GM18511 (cell line): ENCODE results near the gene DTL.

Source experiments
- ATAC-seq: cut with Tn5 transposase; IDR thresholded peaks from one replicate; pipeline ENCODE4 v1.9.1; 2021; ENCODE audit warnings: mild to moderate bottlenecking, moderate library complexity; ENCODE audit not compliant: unreplicated experiment

Gene DTL

DNA sequence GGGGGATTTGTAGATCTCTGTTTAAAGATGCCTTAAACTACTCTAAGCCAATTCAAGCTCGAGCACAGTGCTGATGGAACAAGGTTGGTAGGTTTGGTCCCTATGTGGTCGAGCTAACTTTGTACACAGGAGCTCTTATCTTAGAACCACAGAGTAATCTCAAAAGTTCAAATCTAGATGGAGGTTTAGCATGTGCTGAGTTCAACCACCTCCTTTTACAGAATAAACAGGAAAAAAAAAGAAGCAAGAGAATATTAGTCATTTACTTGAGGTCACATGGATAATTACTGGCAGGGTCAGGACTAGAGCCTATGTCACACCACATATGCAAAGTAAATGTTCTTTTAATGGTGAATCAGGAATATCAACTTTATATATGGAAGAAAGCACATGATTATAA is 86.2 kb downstream of the DTL start:
- ATAC-seq, result no peak

DNA sequence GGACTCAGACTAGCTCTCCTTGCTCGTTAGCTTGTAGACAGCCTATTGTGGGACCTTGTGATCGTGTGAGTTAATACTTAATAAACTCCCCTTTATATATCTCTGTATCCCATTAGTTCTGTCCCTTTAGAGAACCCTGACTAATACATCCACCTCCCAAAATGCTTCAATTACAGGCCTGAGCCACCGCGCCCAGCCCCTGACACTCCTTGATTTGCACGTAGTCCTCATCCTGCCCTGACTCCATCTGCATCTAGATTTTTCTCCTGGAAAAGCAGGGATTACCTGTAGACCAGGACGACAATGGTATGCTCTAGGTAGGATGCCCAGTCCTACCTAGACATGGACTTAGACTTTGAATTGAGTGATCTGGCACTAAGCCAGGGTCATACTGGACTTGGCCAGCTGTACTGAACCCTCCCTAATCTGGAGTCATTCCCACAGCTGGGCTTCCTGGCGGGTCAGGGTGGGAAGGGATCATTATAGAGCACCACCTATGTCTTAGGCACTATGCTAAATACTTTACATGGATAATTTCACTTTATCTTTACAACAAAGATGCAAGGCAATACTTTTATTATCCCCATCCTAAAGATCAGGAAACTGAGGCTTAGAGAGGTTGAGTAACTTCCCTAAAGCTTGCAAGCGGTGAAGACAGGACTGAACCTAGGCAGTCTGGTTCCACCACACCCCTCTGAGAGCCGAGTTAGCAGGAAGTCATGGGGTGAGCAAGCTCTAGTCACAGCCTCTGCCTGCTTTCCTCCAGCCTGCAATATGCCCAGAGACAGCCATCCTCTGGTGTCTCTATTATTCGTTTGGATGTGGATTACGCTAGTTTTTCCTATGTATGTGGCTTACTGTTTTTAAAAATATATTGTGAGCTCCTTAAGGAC is 89.4 kb downstream of the DTL start:
- ATAC-seq, result no peak

DNA sequence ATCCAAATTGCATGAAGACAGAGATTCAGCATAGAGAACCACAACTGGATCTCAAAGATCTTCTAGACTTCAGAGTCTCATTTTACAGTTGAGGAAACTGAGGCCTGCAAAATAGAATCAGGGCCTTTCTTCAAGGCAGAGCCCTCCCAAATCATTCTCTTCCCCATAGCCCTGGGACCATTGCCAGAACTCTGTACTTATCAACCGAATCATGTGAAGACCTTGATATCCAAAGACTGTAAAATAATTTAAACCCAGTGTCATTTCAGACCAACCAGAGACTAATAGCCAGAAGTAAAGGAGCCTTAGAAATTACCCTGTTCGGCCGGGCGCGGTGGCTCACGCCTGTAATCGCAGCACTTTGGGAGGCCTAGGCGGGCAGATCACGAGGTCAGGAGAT is 90.1 kb downstream of the DTL start:
- no peak for ATAC-seq

GRCh38 chr1:212127221-212127620 is 91.7 kb downstream of the DTL start:
- ATAC-seq, result no peak

DNA sequence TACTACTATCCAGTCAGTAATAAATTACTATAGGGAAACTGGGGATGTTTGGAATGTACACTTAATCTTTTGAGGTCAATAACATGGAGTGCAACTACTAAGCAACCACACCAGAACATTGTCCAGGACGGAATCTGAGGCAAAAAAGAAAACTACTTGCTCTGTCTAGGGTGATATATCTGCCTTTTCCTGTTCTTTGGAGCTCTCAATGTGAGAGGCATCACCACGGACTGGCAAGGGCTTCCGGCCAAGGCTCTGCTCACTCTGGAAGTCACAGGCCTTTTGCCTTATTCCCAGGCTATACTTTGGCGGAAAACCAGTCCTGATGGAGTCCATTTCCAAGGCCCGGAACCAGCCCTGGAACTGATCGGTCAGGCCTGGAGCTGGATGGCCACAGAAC is 94.2 kb downstream of the DTL start:
- no peak for ATAC-seq

- ATAC-seq, result no peak
Observed at GRCh38 chr1:212132025-212132424, 96.5 kb downstream of the DTL start.

DNA sequence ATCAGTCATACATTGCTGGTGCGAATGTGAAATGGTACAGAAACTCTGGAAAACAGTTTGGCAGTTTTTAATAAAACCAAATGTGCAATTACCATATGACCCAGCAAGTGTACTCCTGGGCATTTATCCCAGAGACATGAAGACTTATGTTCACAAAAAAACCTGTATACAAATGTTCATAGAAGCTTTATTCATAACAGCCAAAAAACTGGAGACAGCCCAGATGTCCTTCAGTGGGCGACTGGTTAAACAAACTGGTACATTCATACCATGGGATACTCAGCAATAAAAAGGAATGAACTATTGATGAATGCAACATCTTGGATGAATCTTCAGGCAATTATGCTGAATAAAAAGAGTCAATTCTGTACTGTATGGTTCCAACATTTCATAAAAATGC is 97.8 kb downstream of the DTL start:
- ATAC-seq, result no peak

DNA sequence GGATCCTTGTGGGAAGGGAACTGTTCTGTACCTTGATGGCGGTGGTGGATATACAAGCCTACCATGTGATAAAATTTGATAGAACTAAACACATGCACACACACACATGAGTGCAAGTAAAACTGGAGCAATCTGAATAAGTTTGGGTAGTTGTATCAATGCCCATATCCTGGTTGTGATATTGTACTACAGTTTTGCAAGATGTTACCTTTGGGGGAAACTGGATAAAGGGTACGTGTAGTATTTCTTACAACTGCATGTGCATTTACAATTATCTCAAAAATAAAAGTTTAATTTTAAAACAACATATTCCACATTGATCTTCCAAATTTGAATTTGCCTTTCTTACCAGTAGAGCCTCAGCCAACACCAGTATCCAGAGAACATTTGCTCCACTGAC is 99.6 kb downstream of the DTL start:
- no peak for ATAC-seq

DNA sequence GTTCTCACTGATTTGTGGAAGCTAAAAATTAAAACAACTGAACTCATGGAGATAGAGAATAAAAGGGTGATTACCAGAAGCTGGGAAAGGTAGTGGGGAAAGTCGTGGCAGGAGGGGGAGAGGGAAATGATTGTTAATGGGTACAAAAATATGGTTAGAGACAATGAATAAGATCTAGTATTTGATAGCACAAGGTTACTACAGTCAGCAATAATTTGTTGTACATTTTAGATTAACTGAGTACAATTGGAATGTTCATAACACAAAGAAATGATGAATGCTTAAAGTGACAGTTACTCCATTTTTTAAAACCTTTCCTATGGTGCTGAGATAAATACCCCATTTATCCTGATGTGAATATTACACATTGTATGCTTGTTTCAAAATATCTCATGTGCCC is 102.3 kb downstream of the DTL start:
- ATAC-seq, result no peak

- ATAC-seq, result no peak
Observed at GRCh38 chr1:212138457-212138856, 102.9 kb downstream of the DTL start.

DNA sequence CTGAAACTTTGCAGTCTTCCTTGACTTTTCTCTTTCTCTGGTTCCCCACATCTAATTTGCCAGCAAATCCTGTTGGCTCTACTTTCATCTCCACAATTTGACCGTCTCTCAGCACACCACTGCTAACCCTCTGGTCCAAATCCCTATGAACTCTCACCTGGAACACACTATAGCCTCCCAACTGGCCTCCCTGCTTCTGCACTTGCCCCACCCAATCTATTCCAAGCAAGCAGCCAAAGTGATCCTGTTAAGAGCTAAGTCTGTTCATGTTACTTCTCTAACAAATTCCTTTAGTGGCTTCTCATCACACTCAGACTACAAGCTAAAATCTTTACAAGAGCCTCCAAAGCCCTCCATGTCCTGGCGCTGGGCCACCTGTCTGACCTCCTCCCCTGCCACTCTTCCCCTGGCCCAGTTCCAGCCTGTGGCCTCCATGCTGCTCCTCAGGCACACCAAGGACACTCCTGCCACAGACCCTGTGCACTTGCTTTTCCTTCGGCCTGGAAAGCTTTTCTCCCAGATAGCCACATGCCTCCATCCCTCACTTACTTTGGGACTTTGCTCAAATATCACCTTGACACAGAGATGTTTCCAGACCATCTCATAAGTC is 104.1 kb downstream of the DTL start:
- ATAC-seq, result no peak

- ATAC-seq, result no peak
Observed at GRCh38 chr1:212141404-212141803, 105.9 kb downstream of the DTL start.

DNA sequence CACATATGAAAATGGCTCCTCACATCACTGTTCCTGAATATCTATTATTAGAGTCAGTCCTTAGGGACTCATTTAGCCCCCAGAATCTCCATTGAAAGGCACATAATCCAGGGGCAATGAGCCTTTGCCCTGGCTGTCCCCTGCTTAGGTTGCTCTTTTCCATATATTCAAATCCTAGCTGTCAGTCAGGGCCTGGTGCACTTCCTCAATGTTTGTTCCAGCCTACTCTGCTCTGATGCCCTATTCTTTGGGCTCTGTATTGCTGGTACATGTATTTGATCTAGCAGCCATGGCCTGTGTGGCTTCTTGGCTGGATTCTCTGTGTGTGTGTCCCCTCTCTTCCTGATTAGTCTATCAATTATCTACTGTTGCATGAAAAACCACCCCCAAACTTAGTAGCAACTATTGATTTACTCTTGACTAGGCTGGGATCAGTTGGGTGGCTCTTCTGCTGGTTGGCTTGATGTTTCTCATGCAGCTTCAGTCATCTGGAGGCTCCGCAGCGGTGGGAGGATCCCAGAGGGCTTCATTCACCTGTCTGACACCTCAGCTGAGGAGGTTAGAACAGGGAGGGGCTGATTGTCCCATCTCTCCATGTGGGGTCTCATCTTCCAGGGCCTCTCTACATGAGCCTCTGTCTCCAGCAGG is 107.5 kb downstream of the DTL start:
- ATAC-seq, result no peak

- ATAC-seq, result no peak
Observed at GRCh38 chr1:212147581-212148033, 112.1 kb downstream of the DTL start.

DNA sequence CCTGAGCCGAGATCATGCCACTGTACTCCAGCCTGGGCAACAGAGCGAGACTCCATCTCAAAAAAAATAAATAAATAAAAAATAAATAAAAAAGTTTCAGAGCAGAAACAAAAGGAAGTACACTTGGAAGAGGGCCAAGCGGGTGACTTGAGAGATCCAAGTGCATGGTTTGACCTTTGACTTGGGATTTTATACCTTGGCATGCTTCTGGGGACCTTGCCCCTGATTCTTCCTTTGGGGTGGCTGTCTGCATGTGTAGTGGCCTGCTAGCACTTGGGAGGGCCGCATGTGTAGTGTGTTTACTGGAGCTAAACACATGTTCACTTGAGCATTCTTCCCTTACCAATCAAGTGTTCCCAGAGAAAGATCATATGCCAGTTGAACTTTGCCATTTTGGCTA is 114.0 kb downstream of the DTL start:
- ATAC-seq, result no peak

GRCh38 chr1:212152308-212152693 is 116.8 kb downstream of the DTL start:
- ATAC-seq, result no peak

DNA sequence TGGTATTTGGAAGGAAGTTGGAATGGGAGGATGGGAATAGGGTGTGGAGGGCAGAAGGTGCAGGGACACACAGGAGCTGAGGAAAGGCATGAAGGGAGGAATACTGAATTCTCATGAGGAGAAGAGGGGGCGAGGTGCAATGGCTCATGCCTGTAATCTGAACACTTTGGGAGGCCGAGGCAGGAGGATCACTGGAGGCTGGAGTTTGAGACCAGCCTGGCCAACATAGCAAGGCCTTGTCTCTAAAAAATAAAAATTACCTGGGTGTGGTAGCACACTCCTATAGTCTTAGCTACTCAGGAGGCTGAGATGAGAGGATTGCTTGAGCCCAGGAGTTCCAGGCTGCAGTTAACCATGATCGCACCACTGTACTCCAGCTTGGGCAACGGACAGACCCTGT is 117.3 kb downstream of the DTL start:
- no peak for ATAC-seq

- no peak for ATAC-seq
Observed at GRCh38 chr1:212153635-212154034, 118.1 kb downstream of the DTL start.
